ENCODE results near the gene ATF2.

The ATF2 gene

GRCh38 chr2:175027755-175028154 is 140.2 kb downstream of the ATF2 start:
- DNase-seq = no peak

GRCh38 chr2:175026385-175026784 is 141.6 kb downstream of the ATF2 start:
- no peak for DNase-seq

GRCh38 chr2:175025946-175026345 is 142.1 kb downstream of the ATF2 start:
- DNase-seq = no peak

GRCh38 chr2:175025233-175025632 is 142.8 kb downstream of the ATF2 start:
- DNase-seq = no peak

GRCh38 chr2:175022923-175023322 is 145.1 kb downstream of the ATF2 start:
- DNase-seq = no peak
